ENCODE data around the gene AGO3.
"Not testable (repeated sequence)": the region's sequence is repeated elsewhere in the genome, so short reads cannot be mapped to it uniquely, and the experiment has no call there.

AGO3 gene

GRCh38 chr1:35930593-35931445 lies at the start of gene AGO3:
TSS of gene AGO3 (plus strand) at chr1:35931105. CDS start at chr1:35931427, 322 bp downstream.
- DNase-seq, result peak; percentile 73

GRCh38 chr1:35881850-35882273 lies 49.0 kb upstream of the AGO3 start:
- DNase-seq, result no peak

- no peak for DNase-seq
Measured at GRCh38 chr1:35882586-35882944, 48.3 kb upstream of the AGO3 start.

GRCh38 chr1:35882945-35883634 lies 47.8 kb upstream of the AGO3 start, which contains the start of gene AGO1:
TSS of gene AGO1 (plus strand) at chr1:35883209. CDS start at chr1:35883422, 213 bp downstream.
- peak; percentile 82 for DNase-seq

GRCh38 chr1:35883635-35884101 lies 47.2 kb upstream of the AGO3 start:
- DNase-seq, result peak; percentile 22

- no peak for DNase-seq
Measured at GRCh38 chr1:35884934-35885333, 46.0 kb upstream of the AGO3 start.

GRCh38 chr1:35885961-35886558 lies 44.8 kb upstream of the AGO3 start:
- no peak for DNase-seq

- no peak for DNase-seq
Measured at GRCh38 chr1:35886577-35887431, 44.1 kb upstream of the AGO3 start.

GRCh38 chr1:35887508-35887907 lies 43.4 kb upstream of the AGO3 start:
- no peak for DNase-seq

- no peak for DNase-seq
Measured at GRCh38 chr1:35888255-35888654, 42.6 kb upstream of the AGO3 start.

- DNase-seq, result not testable (repeated sequence)
Measured at GRCh38 chr1:35888981-35889380, 41.9 kb upstream of the AGO3 start.

- DNase-seq, result no peak
Measured at GRCh38 chr1:35893051-35893879, 37.6 kb upstream of the AGO3 start.

GRCh38 chr1:35894183-35894582 lies 36.7 kb upstream of the AGO3 start:
- DNase-seq, result no peak

GRCh38 chr1:35894656-35895055 lies 36.2 kb upstream of the AGO3 start:
- DNase-seq, result no peak

- DNase-seq, result no peak
Measured at GRCh38 chr1:35899941-35900340, 31.0 kb upstream of the AGO3 start.

- DNase-seq, result no peak
Measured at GRCh38 chr1:35901235-35901634, 29.7 kb upstream of the AGO3 start.

- DNase-seq, result no peak
Measured at GRCh38 chr1:35902671-35903070, 28.2 kb upstream of the AGO3 start.

GRCh38 chr1:35914717-35915116 lies 16.2 kb upstream of the AGO3 start:
- no peak for DNase-seq

GRCh38 chr1:35915693-35916092 lies 15.2 kb upstream of the AGO3 start:
- DNase-seq, result no peak

- DNase-seq, result no peak
Measured at GRCh38 chr1:35923791-35924221, 7.1 kb upstream of the AGO3 start.

GRCh38 chr1:35924838-35925237 lies 6.1 kb upstream of the AGO3 start:
- DNase-seq, result no peak

- DNase-seq, result no peak
Measured at GRCh38 chr1:35925741-35926140, 5.2 kb upstream of the AGO3 start.
